Right forelimb (tissue), 1 donor: ENCODE results near the gene PUM2.

Experiments
- DNase-seq: peaks from one replicate; pipeline ENCODE4 v3.0.0-alpha.2; 2018

Gene PUM2

GRCh38 chr2:20343128-20343527 lies 7.5 kb downstream of the PUM2 start:
- no peak for DNase-seq

GRCh38 chr2:20339012-20339411 lies 11.6 kb downstream of the PUM2 start:
- DNase-seq, result no peak

GRCh38 chr2:20334605-20335203 lies 15.9 kb downstream of the PUM2 start:
- DNase-seq, result no peak

- DNase-seq, result no peak
Observed at GRCh38 chr2:20333738-20334137, 16.9 kb downstream of the PUM2 start.

- no peak for DNase-seq
Observed at GRCh38 chr2:20330192-20330591, 20.5 kb downstream of the PUM2 start.

GRCh38 chr2:20327370-20327769 lies 23.3 kb downstream of the PUM2 start:
- no peak for DNase-seq

GRCh38 chr2:20326163-20326780 lies 24.4 kb downstream of the PUM2 start:
- DNase-seq, result no peak

- DNase-seq, result no peak
Observed at GRCh38 chr2:20322527-20323300, 27.9 kb downstream of the PUM2 start.

- no peak for DNase-seq
Observed at GRCh38 chr2:20317690-20318089, 33.0 kb downstream of the PUM2 start.

GRCh38 chr2:20317197-20317596 lies 33.4 kb downstream of the PUM2 start:
- no peak for DNase-seq

- DNase-seq, result no peak
Observed at GRCh38 chr2:20314562-20315501, 35.8 kb downstream of the PUM2 start.

GRCh38 chr2:20313659-20314058 lies 37.0 kb downstream of the PUM2 start:
- DNase-seq, result no peak

- no peak for DNase-seq
Observed at GRCh38 chr2:20309001-20309400, 41.6 kb downstream of the PUM2 start.

- no peak for DNase-seq
Observed at GRCh38 chr2:20307311-20307710, 43.3 kb downstream of the PUM2 start.

GRCh38 chr2:20304411-20304810 lies 46.2 kb downstream of the PUM2 start:
- DNase-seq, result no peak

GRCh38 chr2:20303966-20304365 lies 46.7 kb downstream of the PUM2 start:
- DNase-seq, result no peak

- DNase-seq, result no peak
Observed at GRCh38 chr2:20302019-20302418, 48.6 kb downstream of the PUM2 start.

- no peak for DNase-seq
Observed at GRCh38 chr2:20300656-20301055, 50.0 kb downstream of the PUM2 start.

GRCh38 chr2:20299113-20299512 lies 51.5 kb downstream of the PUM2 start:
- no peak for DNase-seq

GRCh38 chr2:20294231-20294630 lies 56.4 kb downstream of the PUM2 start:
- DNase-seq, result no peak

- DNase-seq, result no peak
Observed at GRCh38 chr2:20292984-20293383, 57.7 kb downstream of the PUM2 start.

- no peak for DNase-seq
Observed at GRCh38 chr2:20291846-20292408, 58.7 kb downstream of the PUM2 start.

- no peak for DNase-seq
Observed at GRCh38 chr2:20291106-20291564, 59.5 kb downstream of the PUM2 start.
